Suprapubic skin (tissue), 3 donors: ENCODE data around the gene DRC1.

ENCODE experiments used
- POLR2AphosphoS5 ChIP-seq, 3 donors: sonication (generic); formaldehyde crosslinking; IDR thresholded peaks; one replicate each; pipeline ENCODE4 v1.6.1; 2017; ENCODE audit warnings: antibody characterized with exemption in 3 of 3
- TF ChIP-seq, protein P1 (sequence below), 2 donors: fragments of 200-600 bp in 1 of 2; fragments of 450-650 bp in 1 of 2; sonication (generic) in 1 of 2; IDR thresholded peaks; one replicate each; pipeline ENCODE4 v1.5.1; 2016 to 2019; ENCODE audit warnings: antibody characterized with exemption in 2 of 2, mild to moderate bottlenecking in 1 of 2, moderate library complexity in 1 of 2

- TF ChIP-seq, protein P1, sequence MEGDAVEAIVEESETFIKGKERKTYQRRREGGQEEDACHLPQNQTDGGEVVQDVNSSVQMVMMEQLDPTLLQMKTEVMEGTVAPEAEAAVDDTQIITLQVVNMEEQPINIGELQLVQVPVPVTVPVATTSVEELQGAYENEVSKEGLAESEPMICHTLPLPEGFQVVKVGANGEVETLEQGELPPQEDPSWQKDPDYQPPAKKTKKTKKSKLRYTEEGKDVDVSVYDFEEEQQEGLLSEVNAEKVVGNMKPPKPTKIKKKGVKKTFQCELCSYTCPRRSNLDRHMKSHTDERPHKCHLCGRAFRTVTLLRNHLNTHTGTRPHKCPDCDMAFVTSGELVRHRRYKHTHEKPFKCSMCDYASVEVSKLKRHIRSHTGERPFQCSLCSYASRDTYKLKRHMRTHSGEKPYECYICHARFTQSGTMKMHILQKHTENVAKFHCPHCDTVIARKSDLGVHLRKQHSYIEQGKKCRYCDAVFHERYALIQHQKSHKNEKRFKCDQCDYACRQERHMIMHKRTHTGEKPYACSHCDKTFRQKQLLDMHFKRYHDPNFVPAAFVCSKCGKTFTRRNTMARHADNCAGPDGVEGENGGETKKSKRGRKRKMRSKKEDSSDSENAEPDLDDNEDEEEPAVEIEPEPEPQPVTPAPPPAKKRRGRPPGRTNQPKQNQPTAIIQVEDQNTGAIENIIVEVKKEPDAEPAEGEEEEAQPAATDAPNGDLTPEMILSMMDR (IDR thresholded peaks at IDR 0.05), result no peak
- no peak for TF ChIP-seq POLR2AphosphoS5 (IDR thresholded peaks at IDR 0.05)
These were observed 78.3 kb downstream of the DRC1 start for GRCh38 chr2:26479789-26480565.
